Measurements from ENCODE around the gene SMARCB1. TPM values are rescaled to one million over a fixed set of nuclear protein-coding genes. Genes with fewer than 3 reads are reported as not detected.

The SMARCB1 gene
- total RNA-seq, 1 experiment from 2014 or later, result 80.2 TPM

GRCh38 chr22:23750714-23751440 lies 35.9 kb upstream of the SMARCB1 start, which contains the start of gene ZNF70:
Gene ZNF70, minus strand, starts transcription at chr22:23751112. Its CDS starts 5,972 bp downstream, at chr22:23745140.
- no peaks in the 10 kb centered on the region for H4K20me1 ChIP-seq (ENCODE audit: insufficient read depth)
- BruUV-seq (replicated peaks), result no TSS peak
- POLR2A ChIA-PET (ENCODE audit: unreplicated experiment), result interaction anchor here (0.6 kb wide), 2 partner anchors 22 to 106 kb away, joined by 3 to 8 read pairs; partner anchors contain the start of genes MMP11 and SLC2A11
- peaks cover 13% of the 10 kb centered on the region for H3K4me1 ChIP-seq (replicated peaks; ENCODE audit: insufficient read depth)
- intact Hi-C loops (cut with micrococcal nuclease; ENCODE audit: unreplicated experiment), result no loop called here
- H3K27me3 ChIP-seq (ENCODE audit: insufficient read depth, low read depth), result no peaks in the 10 kb centered on the region
- DNase-seq, result peak; percentile 72 to 84
- peaks cover 24% of the 10 kb centered on the region; the same call in 1 of the 2 replicates for H3F3A ChIP-seq (ENCODE audit: insufficient read depth, low read depth)
- peak within 1 kb of the TSS; percentile 99 for H2AFZ ChIP-seq
- CTCF ChIA-PET, result interaction anchor here (0.6 kb wide), 1 partner anchor 37 kb away, joined by 4 read pairs; no protein-coding TSS in a partner anchor
- no peaks in the 10 kb centered on the region for H3K9me3 ChIP-seq (ENCODE audit: insufficient read depth, low read depth)
- peak within 1 kb of the TSS; percentile 97 for H3K4me3 ChIP-seq
- H3K27ac ChIP-seq, result peak within 1 kb of the TSS; percentile 83
- no peaks in the 10 kb centered on the region for H3K36me3 ChIP-seq (ENCODE audit: low read depth)
- H3K4me2 ChIP-seq, result peak within 1 kb of the TSS; percentile 92
- 0 out of 2 replicates have a peak, but pooled peaks cover 4% of the 10 kb centered on the region for H3K79me2 ChIP-seq (ENCODE audit: low read depth)
- H3K9me2 ChIP-seq (ENCODE audit: insufficient read depth), result no peaks in the 10 kb centered on the region
- no peak; the same call in 1 of the 2 replicates for TF ChIP-seq CTCF (conservative IDR thresholded peaks at IDR 0.05)
- no peak for TF ChIP-seq EZH2 (IDR thresholded peaks at IDR 0.05; ENCODE audit: low read depth)

- Histone ChIP-seq H3K79me2 (ENCODE audit: low read depth) (0 out of 2 replicates have a peak, but pooled peaks cover 4% of the 10 kb centered on the region), H3K4me3 (peak overlapping the region; percentile 97), H3K9me2 (ENCODE audit: insufficient read depth) (no peaks in the 10 kb centered on the region), H3K36me3 (ENCODE audit: low read depth) (no peaks in the 10 kb centered on the region), H3K27ac (peak overlapping the region; percentile 83), H3F3A (ENCODE audit: insufficient read depth, low read depth) (peaks cover 24% of the 10 kb centered on the region; the same call in 1 of the 2 replicates), H2AFZ (peak overlapping the region; percentile 89), H3K9me3 (ENCODE audit: insufficient read depth, low read depth) (no peaks in the 10 kb centered on the region), H4K20me1 (ENCODE audit: insufficient read depth) (no peaks in the 10 kb centered on the region), H3K4me2 (peak overlapping the region; percentile 81), H3K27me3 (ENCODE audit: insufficient read depth, low read depth) (no peaks in the 10 kb centered on the region), H3K4me1 (replicated peaks; ENCODE audit: insufficient read depth) (peaks cover 13% of the 10 kb centered on the region)
- intact Hi-C loops (cut with micrococcal nuclease; ENCODE audit: unreplicated experiment), result no loop called here
- ChIA-PET POLR2A (ENCODE audit: unreplicated experiment) (no interaction called here), CTCF (no interaction called here)
- TF ChIP-seq CTCF (conservative IDR thresholded peaks at IDR 0.05) (no peak), EZH2 (IDR thresholded peaks at IDR 0.05; ENCODE audit: low read depth) (no peak)
- DNase-seq, result no peak
- TSS peak; percentile 71 for BruUV-seq (replicated peaks)
Observed at GRCh38 chr22:23751441-23751996, 35.2 kb upstream of the SMARCB1 start.

GRCh38 chr22:23752090-23752691 lies 34.6 kb upstream of the SMARCB1 start:
- no peaks in the 10 kb centered on the region for H3K9me2 ChIP-seq (ENCODE audit: insufficient read depth)
- TF ChIP-seq EZH2 (IDR thresholded peaks at IDR 0.05; ENCODE audit: low read depth) (no peak), CTCF (conservative IDR thresholded peaks at IDR 0.05) (no peak)
- no TSS peak for BruUV-seq (replicated peaks)
- H4K20me1 ChIP-seq (ENCODE audit: insufficient read depth), result no peaks in the 10 kb centered on the region
- no peak overlapping the region for H3K27ac ChIP-seq
- 0 out of 2 replicates have a peak, but pooled peaks cover 4% of the 10 kb centered on the region for H3K79me2 ChIP-seq (ENCODE audit: low read depth)
- intact Hi-C loops (cut with micrococcal nuclease; ENCODE audit: unreplicated experiment), result no loop called here
- ChIA-PET POLR2A (ENCODE audit: unreplicated experiment) (interaction anchor here (0.6 kb wide), 1 partner anchor 28 kb away, joined by 3 read pairs; no protein-coding TSS in a partner anchor), CTCF (no interaction called here)
- no peaks in the 10 kb centered on the region for H3K27me3 ChIP-seq (ENCODE audit: insufficient read depth, low read depth)
- H3K4me3 ChIP-seq, result peak overlapping the region; percentile 97; the same call in 1 of the 2 replicates
- H3K4me2 ChIP-seq, result peak overlapping the region; percentile 81; the same call in 1 of the 2 replicates
- H3F3A ChIP-seq (ENCODE audit: insufficient read depth, low read depth), result peaks cover 24% of the 10 kb centered on the region; the same call in 1 of the 2 replicates
- no peak overlapping the region; the same call in 1 of the 2 replicates for H2AFZ ChIP-seq
- peaks cover 13% of the 10 kb centered on the region for H3K4me1 ChIP-seq (replicated peaks; ENCODE audit: insufficient read depth)
- H3K9me3 ChIP-seq (ENCODE audit: insufficient read depth, low read depth), result no peaks in the 10 kb centered on the region
- H3K36me3 ChIP-seq (ENCODE audit: low read depth), result no peaks in the 10 kb centered on the region
- no peak for DNase-seq
